ENCODE results near the gene SLC2A9. TPM values are rescaled to one million over a fixed set of nuclear protein-coding genes. Genes with fewer than 3 reads are reported as not detected.

The SLC2A9 gene
- total and polyA plus RNA-seq, 7 donors, result 0.92 to 6.7 (median 5.2) TPM; not detected in 1

- no peak for DNase-seq
- TF ChIP-seq CTCF (IDR thresholded peaks at IDR 0.05) (no peak), POLR2A (IDR thresholded peaks at IDR 0.05) (no peak), EP300 (IDR thresholded peaks at IDR 0.05) (no peak), POLR2AphosphoS5 (IDR thresholded peaks at IDR 0.05) (no peak)
- Histone ChIP-seq H3K9me3 (no peaks in the 10 kb centered on the region), H3K27me3 (no peaks in the 10 kb centered on the region), H3K4me1 (peaks cover 0 to 7% (median 0%) of the 10 kb centered on the region in 4 donors), H3K4me3 (no peak overlapping the region), H3K36me3 (no peaks in the 10 kb centered on the region), H3K27ac (no peak overlapping the region)
- 56 to 59% methylated on average over 9 of the region's 9 CpGs for WGBS, 2 donors
- intact Hi-C loops (cut with DNase I), result no loop called here
These were observed 122.5 kb downstream of the SLC2A9 start for GRCh38 chr4:9898596-9899305.

GRCh38 chr4:9895333-9895705, 126.0 kb downstream of the SLC2A9 start:
- Histone ChIP-seq H3K27ac (no peak overlapping the region), H3K27me3 (no peaks in the 10 kb centered on the region), H3K36me3 (no peaks in the 10 kb centered on the region), H3K4me3 (no peak overlapping the region), H3K9me3 (no peaks in the 10 kb centered on the region), H3K4me1 (peaks cover 0 to 7% (median 0%) of the 10 kb centered on the region in 4 donors)
- DNase-seq, result no peak
- intact Hi-C loops (cut with DNase I), result no loop called here
- no peak for TF ChIP-seq POLR2AphosphoS5 (IDR thresholded peaks at IDR 0.05)
- TF ChIP-seq EP300 (IDR thresholded peaks at IDR 0.05), result no peak
- no peak for TF ChIP-seq POLR2A (IDR thresholded peaks at IDR 0.05)
- no peak for TF ChIP-seq CTCF (IDR thresholded peaks at IDR 0.05)
- WGBS, 2 donors, result 82 to 86% methylated on average over 4 of the region's 4 CpGs

- DNase-seq, result no peak
- intact Hi-C loops (cut with DNase I), result no loop called here
- H3K9me3 ChIP-seq, result no peaks in the 10 kb centered on the region
- peaks cover 0 to 4% (median 0%) of the 10 kb centered on the region in 4 donors for H3K4me1 ChIP-seq
- no peak overlapping the region for H3K27ac ChIP-seq
- H3K36me3 ChIP-seq, result no peaks in the 10 kb centered on the region
- TF ChIP-seq POLR2A (IDR thresholded peaks at IDR 0.05), result no peak
- TF ChIP-seq EP300 (IDR thresholded peaks at IDR 0.05), result no peak
- TF ChIP-seq POLR2AphosphoS5 (IDR thresholded peaks at IDR 0.05), result no peak
- no peak for TF ChIP-seq CTCF (IDR thresholded peaks at IDR 0.05)
- WGBS, 2 donors, result 78 to 79% methylated on average over 3 of the region's 3 CpGs
- no peaks in the 10 kb centered on the region for H3K27me3 ChIP-seq
- no peak overlapping the region for H3K4me3 ChIP-seq
These were observed 126.5 kb downstream of the SLC2A9 start for GRCh38 chr4:9894644-9895332.

GRCh38 chr4:9893329-9894108, 127.8 kb downstream of the SLC2A9 start:
- no peak for TF ChIP-seq POLR2A (IDR thresholded peaks at IDR 0.05)
- no peak for TF ChIP-seq CTCF (IDR thresholded peaks at IDR 0.05)
- no peak for TF ChIP-seq POLR2AphosphoS5 (IDR thresholded peaks at IDR 0.05)
- no peak for TF ChIP-seq EP300 (IDR thresholded peaks at IDR 0.05)
- Histone ChIP-seq H3K4me1 (no peaks in the 10 kb centered on the region), H3K4me3 (no peak overlapping the region), H3K27ac (no peak overlapping the region), H3K27me3 (no peaks in the 10 kb centered on the region), H3K36me3 (no peaks in the 10 kb centered on the region), H3K9me3 (no peaks in the 10 kb centered on the region)
- no peak for DNase-seq
- intact Hi-C loops (cut with DNase I), result no loop called here
- 56 to 76% methylated on average over 8 of the region's 8 CpGs for WGBS, 2 donors
